HL-60 (cell line): Measurements from ENCODE around the gene STOX2.

Experiments used
- CTCF ChIP-seq: IDR thresholded peaks from one replicate; pipeline ENCODE4 v1.5.1; 2011; ENCODE audit warnings: low read length, control low read depth, inconsistent platforms; ENCODE audit not compliant: insufficient read depth
- POLR2AphosphoS5 ChIP-seq: IDR thresholded peaks from 2 replicates; pipeline ENCODE4 v1.6.1; 2012; ENCODE audit warnings: low read depth

- no peak for TF ChIP-seq POLR2AphosphoS5
- no peak for TF ChIP-seq CTCF
Measured at GRCh38 chr4:184041156-184041555, 136.0 kb downstream of the STOX2 start.
